Fibroblast of the conjunctiva (primary cell): ENCODE measurements around the gene MAD2L1BP.
"Not testable (repeated sequence)": the region's sequence is repeated elsewhere in the genome, so short reads cannot be mapped to it uniquely, and the experiment has no call there.

Experiments used
- DNase-seq: peaks from one replicate; pipeline ENCODE4 v3.0.0-alpha.2; 2010; ENCODE audit warnings: low read depth

Gene MAD2L1BP

GRCh38 chr6:43627008-43627825, 8.4 kb upstream of the MAD2L1BP start:
- peak; percentile 98 for DNase-seq

DNA sequence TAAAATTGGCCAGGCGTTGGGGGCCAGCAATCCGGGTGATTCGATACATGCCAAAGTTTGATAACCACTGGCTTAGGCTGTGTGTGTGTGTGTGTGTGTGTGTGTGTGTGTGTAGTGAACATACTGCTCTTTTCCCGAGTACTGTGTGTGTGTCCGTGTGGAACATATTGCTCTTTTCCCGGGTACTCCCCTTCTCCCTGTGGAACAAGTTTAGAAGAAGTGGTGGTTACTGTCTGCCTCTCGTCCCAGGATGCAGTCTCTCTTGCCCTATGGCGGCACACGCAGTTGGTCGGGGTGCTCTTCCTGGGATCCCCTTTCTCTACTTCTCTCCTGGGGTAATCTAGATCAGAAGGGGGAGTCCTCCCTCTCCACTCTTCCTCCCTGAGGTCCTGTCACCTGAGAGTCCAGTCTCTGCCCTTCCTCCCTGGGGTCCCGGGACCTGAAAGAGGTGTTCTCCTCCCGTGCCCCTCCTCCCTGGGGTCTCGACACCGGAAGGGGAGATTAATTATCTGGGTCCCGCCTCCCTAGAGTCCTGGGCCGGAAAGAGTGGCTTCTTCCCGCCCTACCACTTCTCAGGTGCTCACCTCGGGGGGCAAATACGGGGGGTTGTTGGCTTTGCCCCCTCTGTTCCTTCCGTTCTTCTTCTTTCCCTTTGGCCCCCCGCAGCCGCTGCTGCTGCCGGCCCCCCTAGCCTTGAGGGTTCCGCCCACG, 7.1 kb upstream of the MAD2L1BP start:
- DNase-seq: peak; percentile 29

- peak; percentile 99 for DNase-seq
Measured at GRCh38 chr6:43629104-43629504, 6.5 kb upstream of the MAD2L1BP start, which contains the start of gene GTPBP2. Gene GTPBP2, minus strand, starts transcription at chr6:43629264. Its CDS starts 102 bp downstream, at chr6:43629162.

- DNase-seq: peak; percentile 99
Measured at GRCh38 chr6:43629505-43630300, 5.9 kb upstream of the MAD2L1BP start.

DNA sequence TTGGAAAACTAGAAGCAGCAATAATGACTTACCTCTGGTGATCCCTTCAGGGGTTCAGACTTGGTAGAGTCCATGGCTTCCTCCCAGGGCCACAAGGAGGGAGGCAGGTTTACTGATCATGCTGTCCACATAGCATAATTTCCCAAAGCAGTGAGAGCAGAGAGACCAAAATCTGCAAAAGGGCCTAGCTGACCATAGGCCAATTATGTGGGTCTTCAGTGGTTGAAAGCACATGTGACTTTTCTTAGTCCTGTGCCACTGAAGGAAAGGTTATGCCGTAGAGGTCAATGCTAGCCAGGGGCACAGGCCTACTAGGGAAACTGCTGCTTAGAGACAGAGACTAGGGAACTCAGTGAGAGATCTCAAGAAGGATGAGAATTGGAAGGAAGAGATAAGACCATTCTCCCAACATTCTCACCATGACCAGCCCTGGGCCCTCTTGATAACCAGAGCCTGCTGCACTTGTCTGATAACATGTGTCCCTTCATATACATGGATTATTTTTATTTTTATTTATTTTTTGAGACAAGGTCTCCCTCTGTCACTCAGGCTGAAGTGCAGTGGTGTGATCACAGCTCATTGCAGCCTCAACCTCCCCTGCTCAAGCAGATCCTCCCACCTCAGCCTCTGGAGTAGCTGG, 4.5 kb upstream of the MAD2L1BP start:
- DNase-seq: no peak

GRCh38 chr6:43633002-43633401, 2.6 kb upstream of the MAD2L1BP start:
- not testable (repeated sequence) for DNase-seq

- no peak for DNase-seq
Measured at GRCh38 chr6:43634702-43635303, 837 bp upstream of the MAD2L1BP start.

DNA sequence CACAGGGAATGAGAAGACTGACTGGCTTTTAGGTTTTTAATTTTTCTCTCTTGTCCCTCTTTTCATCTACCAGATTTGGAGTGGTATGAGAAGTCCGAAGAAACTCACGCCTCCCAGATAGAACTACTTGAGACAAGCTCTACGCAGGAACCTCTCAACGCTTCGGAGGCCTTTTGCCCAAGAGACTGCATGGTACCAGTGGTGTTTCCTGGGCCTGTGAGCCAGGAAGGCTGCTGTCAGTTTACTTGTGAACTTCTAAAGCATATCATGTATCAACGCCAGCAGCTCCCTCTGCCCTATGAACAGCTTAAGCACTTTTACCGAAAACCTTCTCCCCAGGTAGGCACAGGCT, 644 bp downstream of the MAD2L1BP start:
- no peak for DNase-seq

DNA sequence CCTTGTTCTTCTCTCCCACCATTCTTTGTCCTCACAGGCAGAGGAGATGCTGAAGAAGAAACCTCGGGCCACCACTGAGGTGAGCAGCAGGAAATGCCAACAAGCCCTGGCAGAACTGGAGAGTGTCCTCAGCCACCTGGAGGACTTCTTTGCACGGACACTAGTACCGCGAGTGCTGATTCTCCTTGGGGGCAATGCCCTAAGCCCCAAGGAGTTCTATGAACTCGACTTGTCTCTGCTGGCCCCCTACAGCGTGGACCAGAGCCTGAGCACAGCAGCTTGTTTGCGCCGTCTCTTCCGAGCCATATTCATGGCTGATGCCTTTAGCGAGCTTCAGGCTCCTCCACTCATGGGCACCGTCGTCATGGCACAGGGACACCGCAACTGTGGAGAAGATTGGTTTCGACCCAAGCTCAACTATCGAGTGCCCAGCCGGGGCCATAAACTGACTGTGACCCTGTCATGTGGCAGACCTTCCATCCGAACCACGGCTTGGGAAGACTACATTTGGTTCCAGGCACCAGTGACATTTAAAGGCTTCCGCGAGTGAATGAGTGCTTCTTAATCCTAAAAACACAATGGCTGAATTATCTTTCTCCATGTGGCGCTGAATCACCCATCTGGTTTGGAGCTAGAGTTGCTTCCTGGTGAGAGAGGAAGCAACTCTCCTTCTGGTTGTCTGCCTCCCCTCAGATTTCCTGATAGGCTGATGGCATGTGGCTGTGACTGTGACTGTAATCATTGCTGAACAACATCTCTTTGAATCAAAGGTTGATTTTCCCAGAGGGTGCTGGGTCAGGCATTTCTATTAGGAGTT, 4.6 kb downstream of the MAD2L1BP start:
- no peak for DNase-seq

DNA sequence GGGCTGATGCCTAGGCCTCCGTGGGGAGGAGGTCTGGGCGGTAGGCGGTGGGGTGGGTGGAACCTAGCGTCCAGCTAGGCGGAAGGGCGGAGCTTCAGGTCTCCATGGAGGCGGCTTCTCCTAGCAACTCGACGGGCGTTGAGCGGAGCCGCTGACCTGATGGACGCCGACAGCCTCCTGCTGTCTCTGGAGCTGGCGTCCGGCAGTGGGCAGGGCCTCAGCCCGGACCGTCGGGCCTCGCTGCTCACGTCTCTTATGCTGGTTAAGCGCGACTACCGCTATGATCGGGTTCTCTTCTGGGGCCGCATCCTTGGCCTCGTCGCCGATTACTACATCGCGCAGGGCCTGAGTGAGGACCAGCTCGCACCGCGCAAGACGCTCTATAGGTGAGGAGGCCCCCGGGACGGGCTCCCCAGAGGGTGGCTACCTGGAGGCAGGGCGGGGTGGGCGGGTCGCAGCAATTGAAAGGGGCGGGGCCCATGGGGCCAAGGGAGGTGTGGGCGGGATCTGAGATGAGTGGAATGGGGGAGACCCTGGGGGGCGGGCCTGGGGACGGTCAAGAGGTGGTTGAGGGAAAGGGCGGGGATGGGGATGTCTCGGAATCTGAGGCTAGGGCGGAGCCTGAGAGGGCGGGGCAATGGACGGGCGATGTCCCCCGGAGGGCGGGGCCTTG, 9.4 kb downstream of the MAD2L1BP start, which contains the start of gene RSPH9:
TSS of gene RSPH9 (plus strand) at position 97 of the 673 bp plus-strand sequence. CDS start at position 160, 63 bp downstream.
- peak; percentile 64 for DNase-seq

DNA sequence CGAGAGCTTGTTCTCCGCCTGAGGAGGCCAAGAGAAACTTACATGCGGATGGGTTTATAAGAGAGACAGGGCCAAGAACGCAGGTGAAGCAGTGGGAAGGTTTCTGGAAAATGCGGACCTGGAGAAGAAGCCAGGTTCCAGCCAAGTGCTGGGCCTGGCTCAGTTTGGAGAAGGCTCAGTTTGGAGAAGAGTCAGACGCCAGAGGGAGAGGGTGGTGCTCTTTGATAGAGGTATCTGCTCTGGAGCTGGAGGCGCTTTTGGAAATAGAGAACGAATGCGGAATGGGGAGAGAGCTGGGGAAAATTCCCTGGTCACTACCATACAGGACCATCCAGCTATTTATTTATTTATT, 9.9 kb downstream of the MAD2L1BP start:
- no peak for DNase-seq

- no peak for DNase-seq
Measured at GRCh38 chr6:43647613-43648012, 12.0 kb downstream of the MAD2L1BP start.

DNA sequence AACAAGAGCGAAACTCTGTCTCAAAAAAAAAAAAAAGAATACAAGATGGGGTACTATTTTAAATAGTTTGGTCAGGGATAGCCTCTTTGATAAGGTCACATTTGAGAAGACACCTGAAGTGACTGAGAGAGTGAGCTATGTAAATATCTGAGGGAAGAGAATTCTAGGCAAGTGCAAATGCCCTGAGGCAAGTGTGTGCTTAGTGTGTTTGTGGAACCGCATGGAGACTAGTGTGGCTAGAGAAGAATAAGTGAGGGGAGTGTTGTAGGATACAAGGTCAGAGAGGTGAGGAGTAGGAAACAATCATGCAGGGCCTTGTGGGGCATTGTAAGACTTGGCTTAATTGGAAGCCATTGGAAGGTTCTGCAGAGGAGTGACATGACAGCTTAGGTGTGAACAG, 12.6 kb downstream of the MAD2L1BP start:
- no peak for DNase-seq

DNA sequence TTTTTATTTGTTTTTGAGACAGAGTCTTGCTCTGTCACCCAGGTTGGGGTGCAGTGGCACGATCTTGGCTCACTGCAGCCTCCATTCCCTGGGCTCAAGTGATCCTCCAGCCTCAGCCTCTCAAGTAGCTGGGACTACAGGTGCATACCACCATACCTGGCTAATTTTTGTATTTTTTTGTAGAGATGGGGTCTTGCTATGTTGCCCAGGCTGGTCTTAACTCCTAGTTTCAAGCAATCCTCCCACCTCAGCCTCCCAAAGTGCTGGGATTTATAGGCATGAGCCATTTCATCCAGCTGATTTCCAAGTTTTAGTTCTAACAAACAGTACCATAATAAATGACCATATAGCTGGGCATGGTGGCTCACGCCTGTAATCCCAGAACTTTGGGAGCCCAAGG, 17.2 kb downstream of the MAD2L1BP start:
- DNase-seq: not testable (repeated sequence)

DNA sequence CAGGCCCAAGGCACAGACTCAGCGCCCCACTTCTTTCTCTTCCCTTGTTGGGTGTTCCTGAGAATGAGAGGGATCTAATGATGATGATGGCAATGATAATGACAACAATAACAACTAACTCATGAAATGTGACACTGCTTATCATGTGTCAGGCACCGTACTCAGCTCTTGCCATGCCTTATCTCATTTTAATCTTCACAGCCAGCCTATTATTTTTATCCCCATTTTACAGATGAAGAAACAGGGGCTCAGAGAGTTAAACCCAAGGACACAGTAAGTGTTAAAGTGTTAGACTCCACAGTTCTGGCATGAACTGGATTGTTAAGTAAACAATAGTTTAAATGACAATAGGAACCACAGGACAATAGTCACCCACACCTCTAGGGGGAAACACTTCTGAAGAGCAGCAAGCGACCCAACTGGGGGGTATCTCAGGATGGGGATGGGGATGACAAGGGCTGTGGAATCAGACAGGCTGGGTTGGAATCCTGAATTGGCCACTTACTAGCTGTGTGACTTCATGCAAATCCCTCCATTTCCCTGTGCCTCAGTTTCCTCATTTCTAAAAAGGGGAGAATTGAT, 21.7 kb downstream of the MAD2L1BP start:
- no peak for DNase-seq

DNA sequence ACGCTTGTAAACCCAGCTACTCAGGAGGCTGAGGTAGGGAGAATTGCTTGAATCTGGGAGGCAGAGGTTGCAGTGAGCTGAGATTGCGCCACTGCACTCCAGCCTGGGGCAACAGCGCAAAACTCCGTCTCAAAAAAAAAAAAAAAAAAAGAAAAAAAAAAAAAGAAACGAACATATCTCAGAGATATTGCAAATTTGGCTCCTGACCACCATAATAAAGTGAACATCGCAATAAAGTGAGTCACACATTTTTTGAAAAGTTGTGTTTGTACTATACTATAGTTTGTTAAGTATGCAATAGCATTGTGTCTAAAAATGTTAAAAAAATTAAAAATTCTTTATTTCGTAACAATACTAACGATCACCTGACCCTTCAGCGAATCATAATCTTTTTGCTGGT, 22.5 kb downstream of the MAD2L1BP start:
- DNase-seq: no peak

GRCh38 chr6:43662948-43663347, 27.3 kb downstream of the MAD2L1BP start:
- DNase-seq: not testable (repeated sequence)

DNA sequence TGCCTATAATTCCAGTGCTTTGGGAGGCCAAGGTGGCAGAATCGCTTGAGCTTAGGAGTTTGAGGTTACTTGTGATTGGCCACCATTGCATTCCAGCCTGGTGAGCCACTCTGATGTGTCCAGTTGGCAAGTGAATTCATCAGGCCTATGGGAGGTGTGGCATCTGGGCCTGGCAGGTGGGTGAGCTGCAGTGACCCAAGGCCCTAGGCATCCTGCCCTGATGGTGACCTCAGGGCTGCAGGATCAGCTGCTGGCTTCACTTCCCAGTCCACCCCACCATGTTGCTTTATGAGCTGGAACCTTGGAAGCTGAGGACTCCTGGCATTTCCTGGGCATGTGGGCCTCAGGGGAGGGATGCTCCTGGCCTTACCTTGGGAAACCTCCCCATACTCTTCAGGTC, 29.7 kb downstream of the MAD2L1BP start:
- DNase-seq: no peak

- DNase-seq: no peak
Measured at GRCh38 chr6:43666196-43666920, 30.7 kb downstream of the MAD2L1BP start.
